Measurements from ENCODE around the gene SCN2B.

SCN2B gene

GRCh38 chr11:118174006-118174567 is 2.4 kb downstream of the SCN2B start:
- no peak for DNase-seq

GRCh38 chr11:118172356-118172755 is 4.1 kb downstream of the SCN2B start:
- DNase-seq: no peak

GRCh38 chr11:118171269-118172062 is 5.0 kb downstream of the SCN2B start:
- DNase-seq: peak; percentile 27

GRCh38 chr11:118170882-118171268 is 5.6 kb downstream of the SCN2B start:
- DNase-seq: no peak

GRCh38 chr11:118170231-118170630 is 6.2 kb downstream of the SCN2B start:
- no peak for DNase-seq

- no peak for DNase-seq
These were observed 6.9 kb downstream of the SCN2B start for GRCh38 chr11:118169300-118170140.

- no peak for DNase-seq
These were observed 7.7 kb downstream of the SCN2B start for GRCh38 chr11:118168751-118169150.

GRCh38 chr11:118168316-118168715 is 8.1 kb downstream of the SCN2B start:
- DNase-seq: no peak

- DNase-seq: no peak
These were observed 8.5 kb downstream of the SCN2B start for GRCh38 chr11:118167906-118168305.

- no peak for DNase-seq
These were observed 9.2 kb downstream of the SCN2B start for GRCh38 chr11:118167253-118167652.

- DNase-seq: no peak
These were observed 9.8 kb downstream of the SCN2B start for GRCh38 chr11:118166641-118167040.

- DNase-seq: no peak
These were observed 11.6 kb downstream of the SCN2B start for GRCh38 chr11:118164885-118165284.

GRCh38 chr11:118163494-118163893 is 12.9 kb downstream of the SCN2B start:
- no peak for DNase-seq

- no peak for DNase-seq
These were observed 13.6 kb downstream of the SCN2B start for GRCh38 chr11:118162846-118163245.

GRCh38 chr11:118161786-118162185 is 14.7 kb downstream of the SCN2B start:
- no peak for DNase-seq

- DNase-seq: no peak
These were observed 19.1 kb downstream of the SCN2B start for GRCh38 chr11:118157186-118157895.

GRCh38 chr11:118156531-118157185 is 19.8 kb downstream of the SCN2B start:
- DNase-seq: no peak

- DNase-seq: no peak
These were observed 20.5 kb downstream of the SCN2B start for GRCh38 chr11:118155776-118156530.

GRCh38 chr11:118154641-118155040 is 21.8 kb downstream of the SCN2B start:
- DNase-seq: no peak

GRCh38 chr11:118153976-118154375 is 22.5 kb downstream of the SCN2B start:
- no peak for DNase-seq

- no peak for DNase-seq
These were observed 22.9 kb downstream of the SCN2B start for GRCh38 chr11:118153516-118153915.
